Lower leg skin (tissue), 4 donors: Measurements from ENCODE around the gene P2RY11. TPM values are rescaled to one million over a fixed set of nuclear protein-coding genes. Genes with fewer than 3 reads are reported as not detected.

Experiments used
- DNase-seq, 2 donors: peaks; one replicate each; pipeline ENCODE4 v3.0.0-alpha.2; 2019; ENCODE audit warnings: low spot score in 2 of 2
- H3K4me3 ChIP-seq: fragments of 200-600 bp; sonication (generic); 2 replicates; pipeline ENCODE4 v1.5.1; 2017; ENCODE audit warnings: mild to moderate bottlenecking, low read depth; ENCODE audit not compliant: poor library complexity, severe bottlenecking
- POLR2A ChIP-seq, 2 donors: fragments of 450-650 bp; IDR thresholded peaks; one replicate each; pipeline ENCODE4 v1.6.1; 2016 to 2017; ENCODE audit warnings: antibody characterized with exemption in 2 of 2, mild to moderate bottlenecking in 1 of 2, moderate library complexity in 1 of 2
- WGBS, 2 donors: methylation state at CpG; one replicate each; pipeline ENCODE4 v1.1.5; 2018; 5-methylcytosine and 5-hydroxymethylcytosine counted together
- intact Hi-C: fragments of 100-400 bp; cut with DNase I; formaldehyde crosslinking; loops from one replicate; pipeline ENCODE4 v1.15.0; 2023; ENCODE audit warnings: low total_unique reads
- total RNA-seq, 4 donors: library from RNA; depleted of rRNA; stranded (reverse); fragments of >200 nt; gene quantifications; one replicate each; pipeline ENCODE4 v1.1.0, GENCODE V29; 2016
- TF ChIP-seq, protein P1 (sequence below), 3 donors: fragments of 450-650 bp; IDR thresholded peaks; one replicate each; pipeline ENCODE4 v1.5.1; 2016; ENCODE audit warnings: antibody characterized with exemption in 3 of 3, mild to moderate bottlenecking in 3 of 3, moderate library complexity in 2 of 3

P2RY11 gene
- total RNA-seq, 4 donors from 2014 or later = 19.0 to 26.3 (median 22.5) TPM

DNA sequence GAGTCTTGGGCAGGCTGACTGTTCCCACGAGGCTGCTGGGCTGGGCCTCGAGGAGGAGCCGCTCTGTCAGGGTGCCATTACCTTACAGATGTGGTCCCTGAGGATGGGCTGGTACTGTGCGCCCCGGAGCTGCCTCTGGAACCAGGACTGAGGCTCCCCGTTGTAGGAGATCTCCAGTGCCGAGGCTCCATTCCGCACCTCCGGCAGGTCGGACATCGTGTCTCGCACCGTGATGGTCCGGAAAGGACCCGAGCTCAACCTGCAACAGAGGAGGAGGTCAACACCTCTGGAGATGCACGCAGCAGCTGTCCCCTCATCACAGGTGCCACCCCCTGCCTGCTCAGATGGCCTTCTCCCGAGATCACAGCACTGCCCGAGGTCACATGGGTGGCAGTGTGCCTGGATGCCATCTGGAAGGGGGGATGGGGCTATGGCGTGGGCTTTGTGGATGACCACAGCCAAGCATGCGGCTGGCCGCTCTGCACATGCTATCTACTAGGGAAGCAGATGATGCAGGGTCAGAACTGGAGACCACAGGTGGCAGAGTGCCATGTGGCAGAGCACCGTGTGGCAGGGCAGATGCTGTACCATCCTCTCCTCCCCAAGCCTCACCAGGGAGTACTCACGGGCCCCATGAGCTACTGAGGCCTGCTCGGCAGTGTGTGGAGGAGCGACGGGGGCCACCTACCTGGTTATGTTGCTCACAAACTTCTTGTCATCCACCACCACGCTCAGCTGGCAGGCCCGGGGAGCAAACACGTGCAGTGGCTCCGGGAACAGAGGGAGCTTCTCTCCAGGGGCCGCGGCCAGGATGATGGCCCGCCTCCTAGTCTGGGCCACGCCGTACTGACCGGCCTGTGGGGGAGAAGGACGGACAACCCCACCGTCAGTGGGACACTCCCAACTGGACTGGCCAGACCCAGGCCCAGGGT is 26.5 kb downstream of the P2RY11 start:
- DNase-seq = no peak
- no peak overlapping the region for H3K4me3 ChIP-seq
- 88 to 89% methylated on average over 30 to 37 of the region's 38 CpGs for WGBS, 2 donors
- no peak for TF ChIP-seq POLR2A (IDR thresholded peaks at IDR 0.05)
- TF ChIP-seq, protein P1, sequence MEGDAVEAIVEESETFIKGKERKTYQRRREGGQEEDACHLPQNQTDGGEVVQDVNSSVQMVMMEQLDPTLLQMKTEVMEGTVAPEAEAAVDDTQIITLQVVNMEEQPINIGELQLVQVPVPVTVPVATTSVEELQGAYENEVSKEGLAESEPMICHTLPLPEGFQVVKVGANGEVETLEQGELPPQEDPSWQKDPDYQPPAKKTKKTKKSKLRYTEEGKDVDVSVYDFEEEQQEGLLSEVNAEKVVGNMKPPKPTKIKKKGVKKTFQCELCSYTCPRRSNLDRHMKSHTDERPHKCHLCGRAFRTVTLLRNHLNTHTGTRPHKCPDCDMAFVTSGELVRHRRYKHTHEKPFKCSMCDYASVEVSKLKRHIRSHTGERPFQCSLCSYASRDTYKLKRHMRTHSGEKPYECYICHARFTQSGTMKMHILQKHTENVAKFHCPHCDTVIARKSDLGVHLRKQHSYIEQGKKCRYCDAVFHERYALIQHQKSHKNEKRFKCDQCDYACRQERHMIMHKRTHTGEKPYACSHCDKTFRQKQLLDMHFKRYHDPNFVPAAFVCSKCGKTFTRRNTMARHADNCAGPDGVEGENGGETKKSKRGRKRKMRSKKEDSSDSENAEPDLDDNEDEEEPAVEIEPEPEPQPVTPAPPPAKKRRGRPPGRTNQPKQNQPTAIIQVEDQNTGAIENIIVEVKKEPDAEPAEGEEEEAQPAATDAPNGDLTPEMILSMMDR (IDR thresholded peaks at IDR 0.05) = no peak
- intact Hi-C loops = no loop called here

DNA sequence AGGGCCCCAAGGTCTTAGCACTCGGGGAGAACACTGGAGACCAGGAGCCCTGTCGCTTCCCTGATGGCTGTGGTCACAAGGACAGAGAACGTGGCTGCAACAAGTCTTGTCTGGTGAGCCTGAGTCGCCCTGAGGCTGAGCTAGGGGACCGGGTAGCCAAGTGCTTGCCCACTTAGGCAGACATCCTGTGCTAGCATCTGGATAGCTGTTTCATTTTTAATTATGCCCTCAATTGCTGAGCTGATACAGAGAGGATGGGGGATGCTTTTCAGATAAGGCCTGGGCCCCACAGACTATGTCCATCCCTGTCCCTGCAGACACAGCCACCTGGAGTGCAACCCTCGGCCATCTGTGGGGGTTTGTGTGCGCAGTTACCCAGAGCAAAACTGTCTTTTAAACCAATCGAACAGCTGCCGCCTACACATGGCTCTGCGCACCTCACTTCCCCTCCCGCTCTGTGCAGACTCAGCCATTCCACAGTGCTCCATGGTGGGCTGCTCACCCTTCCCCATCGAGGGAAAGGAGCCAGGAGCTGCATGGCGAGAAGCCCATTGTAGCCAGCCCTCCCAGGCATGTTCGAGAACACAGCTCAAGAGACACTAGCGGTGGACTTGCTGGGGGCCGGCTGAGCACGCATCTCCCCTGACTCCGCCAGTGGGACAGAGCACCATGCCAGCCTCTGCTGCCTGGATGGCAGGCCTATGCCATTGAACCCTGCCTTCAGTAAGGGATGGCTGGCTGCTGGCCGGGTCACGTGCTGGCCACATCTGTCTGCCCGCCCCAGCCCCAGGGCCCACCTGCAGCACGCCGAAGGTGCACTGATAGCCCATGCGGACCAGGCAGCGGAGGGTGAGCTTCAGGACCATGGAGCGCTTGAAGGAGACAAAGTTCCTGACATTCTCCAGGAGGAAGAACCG is 27.6 kb downstream of the P2RY11 start:
- no peak overlapping the region for H3K4me3 ChIP-seq
- DNase-seq = no peak
- TF ChIP-seq, protein P1 (IDR thresholded peaks at IDR 0.05) = no peak
- no peak for TF ChIP-seq POLR2A (IDR thresholded peaks at IDR 0.05)
- intact Hi-C loops = no loop called here
- WGBS, 2 donors = 96% methylated on average over 26 to 27 of the region's 27 CpGs

DNA sequence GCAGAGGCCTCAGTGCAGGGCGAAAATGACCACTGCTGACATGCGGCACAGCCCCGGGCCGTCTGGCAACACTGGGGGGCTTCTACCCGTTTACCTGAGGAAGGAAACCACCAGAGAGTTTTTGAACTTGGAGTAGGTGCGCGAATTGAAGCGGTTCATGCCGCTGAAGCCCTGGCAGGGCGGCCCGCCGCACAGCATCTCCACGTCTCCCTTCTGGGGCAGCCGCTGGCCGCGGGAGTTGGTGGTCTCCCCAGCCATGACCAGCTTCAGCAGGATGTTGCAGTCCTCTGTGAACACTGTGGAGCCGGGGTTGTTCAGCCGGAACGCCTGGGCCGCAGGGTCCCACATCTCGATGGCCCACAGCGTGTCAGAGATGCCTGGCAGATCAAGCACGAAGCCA is 28.5 kb downstream of the P2RY11 start:
- 95% methylated on average over 19 to 23 of the region's 23 CpGs for WGBS, 2 donors
- intact Hi-C loops = no loop called here
- no peak for DNase-seq
- no peak overlapping the region for H3K4me3 ChIP-seq
- TF ChIP-seq, protein P1 (IDR thresholded peaks at IDR 0.05) = no peak
- no peak for TF ChIP-seq POLR2A (IDR thresholded peaks at IDR 0.05)

DNA sequence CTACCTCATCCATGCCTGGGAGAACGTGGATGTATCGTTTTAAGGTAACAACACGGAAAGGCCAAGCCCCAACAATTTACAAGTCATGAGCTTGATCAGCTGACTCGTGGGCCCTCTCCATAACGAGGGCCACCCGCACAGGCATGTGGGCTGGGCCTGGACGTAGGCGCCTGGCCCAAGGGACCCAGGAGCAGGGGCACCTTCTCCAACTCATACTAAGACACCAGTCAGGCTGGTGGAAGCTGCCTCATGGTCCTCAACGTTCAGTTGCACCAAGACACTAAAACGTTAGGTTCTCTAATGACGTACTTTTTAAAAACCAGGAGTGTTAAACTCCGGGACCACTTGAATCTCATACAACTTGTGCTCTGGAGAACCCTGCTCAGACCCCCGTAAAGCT is 30.0 kb downstream of the P2RY11 start:
- WGBS, 2 donors = 89 to 90% methylated on average over 13 of the region's 13 CpGs
- intact Hi-C loops = no loop called here
- TF ChIP-seq, protein P1 (IDR thresholded peaks at IDR 0.05) = no peak
- no peak overlapping the region for H3K4me3 ChIP-seq
- DNase-seq = no peak

DNA sequence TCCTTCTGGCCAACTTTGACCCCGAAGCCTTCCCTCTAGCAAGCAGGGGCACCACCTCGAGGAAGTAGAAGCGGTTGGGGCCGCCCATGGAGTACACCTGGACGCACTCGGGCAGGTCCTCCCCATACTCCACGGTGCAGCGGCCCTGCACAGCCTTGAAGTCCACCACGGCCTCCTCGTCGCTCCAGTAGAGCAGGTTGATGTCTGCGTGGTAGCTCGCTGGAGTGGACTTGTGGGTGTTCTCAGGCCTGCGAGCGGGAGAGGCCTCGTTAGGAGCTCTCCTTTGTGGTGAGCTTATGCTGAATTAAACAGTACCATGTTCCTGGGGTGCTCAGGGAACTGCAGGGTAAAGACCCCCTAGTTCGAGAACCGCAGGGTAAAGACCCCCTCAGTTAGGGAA is 30.5 kb downstream of the P2RY11 start:
- H3K4me3 ChIP-seq = no peak overlapping the region
- no peak for TF ChIP-seq POLR2A (IDR thresholded peaks at IDR 0.05)
- TF ChIP-seq, protein P1 (IDR thresholded peaks at IDR 0.05) = no peak
- whole genome bisulfite sequencing, 2 donors = 94 to 98% methylated on average over 17 to 18 of the region's 18 CpGs
- intact Hi-C loops = no loop called here
- DNase-seq = no peak
